Activated T-helper 2 cell treated with anti-CD3 and anti-CD28 coated beads, Interferon-gamma antibody, Interleukin-2, Interleukin-4, amounts not matched to agents 10 μg/mL and 5 μg/mL and 100 μg/mL, durations not matched to agents 14 hours and 24 hours and 36 hours (primary cell): Measurements from ENCODE around the gene GPR151. TPM values are rescaled to one million over a fixed set of nuclear protein-coding genes. Genes with fewer than 3 reads are reported as not detected.

Source experiments
- DNase-seq: peaks from one replicate; pipeline ENCODE4 v3.0.0; 2021; ENCODE audit warnings: low spot score
- H3K27ac Mint-ChIP-seq: one replicate; pipeline ENCODE4 v1.8.0; 2021; ENCODE audit warnings: mixed read lengths
- H3K27me3 Mint-ChIP-seq: one replicate; pipeline ENCODE4 v1.8.0; 2021; ENCODE audit warnings: low read depth, mixed read lengths
- H3K36me3 Mint-ChIP-seq: one replicate; pipeline ENCODE4 v1.8.0; 2021; ENCODE audit warnings: low read depth, mixed read lengths
- H3K4me1 Mint-ChIP-seq: one replicate; pipeline ENCODE4 v1.8.0; 2021; ENCODE audit warnings: low read depth, mixed read lengths
- H3K4me3 Mint-ChIP-seq: one replicate; pipeline ENCODE4 v1.8.0; 2021; ENCODE audit warnings: low read depth, mild to moderate bottlenecking, moderate library complexity, mixed read lengths
- H3K9me3 Mint-ChIP-seq: one replicate; pipeline ENCODE4 v1.8.0; 2021; ENCODE audit warnings: mixed read lengths
- intact Hi-C: fragments of 100-400 bp; cut with micrococcal nuclease; formaldehyde crosslinking; loops from one replicate; pipeline ENCODE4 v1.15.1; 2023
- total RNA-seq: library from RNA; stranded (reverse); gene quantifications from 2 replicates; pipeline ENCODE4 v1.2.3, GENCODE V29; 2022

Gene GPR151
- total RNA-seq, 1 donor from 2014 or later, result not detected

GRCh38 chr5:146539973-146540372 lies 24.0 kb upstream of the GPR151 start:
- Mint-ChIP-seq H3K27ac (no peak overlapping the region), H3K27me3 (peaks cover 8% of the 10 kb centered on the region), H3K36me3 (no peaks in the 10 kb centered on the region), H3K9me3 (no peaks in the 10 kb centered on the region), H3K4me3 (no peak overlapping the region), H3K4me1 (no peaks in the 10 kb centered on the region)
- intact Hi-C loops, result no loop called here
- no peak for DNase-seq

DNA sequence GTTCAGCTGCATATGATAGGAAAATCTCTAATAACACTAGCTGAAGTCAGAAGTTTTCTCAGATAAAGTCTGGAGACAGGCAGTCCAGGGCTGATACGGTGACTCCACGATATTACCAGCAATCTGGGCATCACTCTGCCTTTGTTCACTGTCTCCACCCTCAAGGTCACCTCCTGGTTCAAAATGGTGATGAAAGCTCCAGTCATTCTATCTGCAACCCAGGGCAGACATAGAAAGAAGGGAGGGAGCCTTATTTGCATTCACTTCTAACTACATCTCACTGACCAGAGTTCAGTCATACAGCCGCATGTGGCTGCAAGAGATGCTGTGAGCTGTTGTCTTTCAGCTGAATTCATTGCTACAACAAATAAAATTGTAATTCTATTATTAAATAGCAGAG lies 22.4 kb upstream of the GPR151 start:
- peaks cover 2% of the 10 kb centered on the region for H3K4me1 Mint-ChIP-seq
- no peak for DNase-seq
- peaks cover 8% of the 10 kb centered on the region for H3K27me3 Mint-ChIP-seq
- no peaks in the 10 kb centered on the region for H3K9me3 Mint-ChIP-seq
- no peaks in the 10 kb centered on the region for H3K36me3 Mint-ChIP-seq
- H3K27ac Mint-ChIP-seq, result no peak overlapping the region
- no peak overlapping the region for H3K4me3 Mint-ChIP-seq
- intact Hi-C loops, result no loop called here

DNA sequence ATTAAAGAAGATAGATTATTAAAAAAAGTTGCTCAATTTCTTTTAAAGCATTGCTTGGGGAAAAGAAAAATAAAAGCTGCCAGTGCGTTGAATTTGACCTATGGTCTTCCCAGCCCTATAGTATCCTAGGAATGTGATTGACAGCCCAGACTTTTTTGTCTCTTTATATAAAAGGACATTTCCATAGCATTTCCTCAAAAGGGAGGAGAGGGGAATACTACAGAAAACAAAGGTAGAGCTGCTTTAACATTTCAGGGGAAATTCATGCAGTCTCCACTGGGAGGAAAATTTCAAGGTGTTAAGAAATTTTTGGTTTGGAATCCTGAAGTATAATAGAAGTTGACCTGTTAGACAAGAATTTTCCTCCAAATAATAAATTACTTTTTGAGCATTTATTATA lies 17.9 kb upstream of the GPR151 start:
- Mint-ChIP-seq H3K27ac (no peak overlapping the region), H3K4me3 (no peak overlapping the region), H3K9me3 (no peaks in the 10 kb centered on the region), H3K36me3 (no peaks in the 10 kb centered on the region), H3K4me1 (peaks cover 9% of the 10 kb centered on the region), H3K27me3 (peaks cover 2% of the 10 kb centered on the region)
- no peak for DNase-seq
- intact Hi-C loops, result loop anchor here (1.0 to 2.0 kb wide), 3 partner anchors 129 to 655 kb away; no protein-coding TSS in a partner anchor

GRCh38 chr5:146533260-146533857 lies 17.4 kb upstream of the GPR151 start:
- no peaks in the 10 kb centered on the region for H3K9me3 Mint-ChIP-seq
- intact Hi-C loops, result loop anchor here (1.0 to 2.0 kb wide), 3 partner anchors 129 to 655 kb away; no protein-coding TSS in a partner anchor
- no peaks in the 10 kb centered on the region for H3K36me3 Mint-ChIP-seq
- peaks cover 2% of the 10 kb centered on the region for H3K27me3 Mint-ChIP-seq
- H3K27ac Mint-ChIP-seq, result no peak overlapping the region
- peak; percentile 65 for DNase-seq
- H3K4me3 Mint-ChIP-seq, result no peak overlapping the region
- peaks cover 9% of the 10 kb centered on the region for H3K4me1 Mint-ChIP-seq

- no peak for DNase-seq
- intact Hi-C loops, result no loop called here
- Mint-ChIP-seq H3K4me1 (peaks cover 9% of the 10 kb centered on the region), H3K9me3 (no peaks in the 10 kb centered on the region), H3K4me3 (no peak overlapping the region), H3K27ac (no peak overlapping the region), H3K27me3 (peaks cover 2% of the 10 kb centered on the region), H3K36me3 (no peaks in the 10 kb centered on the region)
These were observed 14.0 kb upstream of the GPR151 start for GRCh38 chr5:146529984-146530383.

GRCh38 chr5:146528236-146528635 lies 12.2 kb upstream of the GPR151 start:
- H3K4me1 Mint-ChIP-seq, result peaks cover 4% of the 10 kb centered on the region
- H3K27me3 Mint-ChIP-seq, result no peaks in the 10 kb centered on the region
- DNase-seq, result no peak
- no peak overlapping the region for H3K4me3 Mint-ChIP-seq
- intact Hi-C loops, result no loop called here
- H3K27ac Mint-ChIP-seq, result no peak overlapping the region
- no peaks in the 10 kb centered on the region for H3K9me3 Mint-ChIP-seq
- H3K36me3 Mint-ChIP-seq, result no peaks in the 10 kb centered on the region

DNA sequence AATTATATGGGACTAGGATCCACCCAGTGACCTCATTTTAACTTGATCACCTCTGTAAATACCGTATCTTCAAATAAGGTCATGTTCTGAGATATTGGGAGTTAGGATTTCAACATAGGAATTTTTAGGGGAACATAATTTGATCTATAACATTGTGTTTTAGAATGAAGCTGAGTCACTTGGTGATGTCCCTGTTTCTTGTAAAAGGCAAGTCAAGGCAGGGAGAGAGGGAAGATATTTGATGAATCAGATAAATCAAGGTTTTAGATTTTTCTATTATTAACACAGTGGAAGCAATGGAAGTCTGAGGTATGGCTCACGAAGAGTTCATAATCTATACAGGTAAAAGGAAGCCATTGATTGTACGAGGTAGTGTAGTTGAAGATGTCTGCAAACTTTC lies 11.8 kb upstream of the GPR151 start:
- Mint-ChIP-seq H3K27ac (no peak overlapping the region), H3K4me1 (peaks cover 4% of the 10 kb centered on the region), H3K36me3 (no peaks in the 10 kb centered on the region), H3K4me3 (no peak overlapping the region), H3K9me3 (no peaks in the 10 kb centered on the region), H3K27me3 (peaks cover 3% of the 10 kb centered on the region)
- no peak for DNase-seq
- intact Hi-C loops, result no loop called here

DNA sequence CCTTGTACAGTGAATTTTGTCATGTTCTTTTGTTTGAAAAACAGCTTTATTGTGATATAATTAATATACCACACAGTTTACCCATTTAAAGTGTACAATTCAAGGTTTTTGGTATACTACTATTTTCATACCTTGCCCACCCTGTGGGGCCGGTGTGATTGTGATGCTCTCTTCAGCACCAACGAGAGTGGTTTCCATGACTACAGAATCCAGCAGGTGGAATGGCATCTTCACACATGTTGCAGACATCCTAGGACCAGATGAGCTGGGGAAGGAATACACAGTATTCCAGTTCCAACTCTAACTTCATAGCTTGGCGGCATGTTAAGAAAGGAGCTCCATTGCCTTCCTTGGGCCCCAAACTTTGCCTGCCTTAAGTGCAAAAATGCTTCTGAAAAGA lies 7.7 kb upstream of the GPR151 start:
- H3K36me3 Mint-ChIP-seq, result no peaks in the 10 kb centered on the region
- no peak overlapping the region for H3K4me3 Mint-ChIP-seq
- intact Hi-C loops, result no loop called here

DNA sequence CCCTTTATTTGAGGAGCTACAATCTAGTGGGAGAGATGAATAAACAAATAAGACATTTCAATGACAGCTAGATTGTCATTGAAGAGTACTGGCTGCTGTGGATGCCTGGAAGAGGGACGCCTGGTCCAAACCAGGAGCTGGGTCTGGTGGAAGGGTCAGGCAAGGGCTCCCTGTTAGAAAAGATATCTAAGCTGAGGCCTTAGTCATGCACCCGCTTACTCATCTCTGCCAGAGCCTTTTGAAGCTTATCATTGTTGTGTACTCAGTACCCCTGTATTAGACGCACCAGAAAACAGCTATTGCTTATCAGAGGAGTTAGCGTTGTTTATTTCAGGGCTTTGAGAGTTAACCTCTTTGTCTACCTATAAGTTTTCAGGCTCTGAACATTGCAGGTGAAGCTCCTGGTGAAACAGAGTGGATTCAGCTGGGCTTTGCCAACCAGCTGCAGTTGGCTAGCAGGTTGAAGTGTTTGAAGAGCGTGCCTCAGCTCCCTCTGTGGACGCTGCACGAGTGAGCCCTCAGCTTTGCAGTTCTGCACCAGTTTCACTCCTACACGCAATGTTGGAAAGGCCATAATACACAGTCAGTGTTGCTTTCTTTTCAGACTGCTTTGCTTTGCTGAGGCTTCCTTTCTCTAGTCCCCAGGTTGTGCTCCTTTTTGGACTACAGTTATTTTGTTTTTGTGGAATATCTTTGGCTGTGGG lies 5.6 kb upstream of the GPR151 start:
- no peaks in the 10 kb centered on the region for H3K36me3 Mint-ChIP-seq
- no peak overlapping the region for H3K27ac Mint-ChIP-seq
- no peaks in the 10 kb centered on the region for H3K4me1 Mint-ChIP-seq
- H3K4me3 Mint-ChIP-seq, result no peak overlapping the region
- no peaks in the 10 kb centered on the region for H3K9me3 Mint-ChIP-seq
- peaks cover 7% of the 10 kb centered on the region for H3K27me3 Mint-ChIP-seq
- no peak for DNase-seq
- intact Hi-C loops, result no loop called here

More for the DNA sequence above, 7.7 kb upstream of the GPR151 start:
- Mint-ChIP-seq H3K4me1 (no peaks in the 10 kb centered on the region), H3K27me3 (peaks cover 7% of the 10 kb centered on the region), H3K27ac (no peak overlapping the region), H3K9me3 (no peaks in the 10 kb centered on the region)
- DNase-seq, result no peak

GRCh38 chr5:146520731-146521130 lies 4.7 kb upstream of the GPR151 start:
- Mint-ChIP-seq H3K36me3 (no peaks in the 10 kb centered on the region), H3K27me3 (peaks cover 7% of the 10 kb centered on the region), H3K4me1 (no peaks in the 10 kb centered on the region), H3K27ac (no peak overlapping the region), H3K9me3 (no peaks in the 10 kb centered on the region), H3K4me3 (no peak overlapping the region)
- no peak for DNase-seq
- intact Hi-C loops, result no loop called here

DNA sequence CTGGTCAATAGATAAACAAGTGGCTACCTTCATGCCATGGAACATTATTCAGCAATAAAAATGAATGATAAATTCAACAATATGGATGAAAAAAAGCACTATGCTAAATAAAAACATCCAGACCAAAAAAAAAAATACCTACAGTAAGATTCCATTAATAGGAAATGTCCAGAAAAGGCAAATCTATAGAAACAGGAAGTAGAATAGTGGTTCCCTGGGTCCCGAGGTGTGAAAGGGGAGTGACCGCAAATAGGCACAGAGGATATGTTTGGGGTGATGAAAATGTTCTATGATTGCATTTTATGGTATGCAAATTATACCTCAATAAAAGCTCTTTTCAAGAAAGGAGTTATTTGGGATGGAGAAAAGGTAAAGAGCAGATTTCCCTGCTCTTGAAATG lies 3.6 kb upstream of the GPR151 start:
- no peaks in the 10 kb centered on the region for H3K4me1 Mint-ChIP-seq
- H3K36me3 Mint-ChIP-seq, result no peaks in the 10 kb centered on the region
- intact Hi-C loops, result no loop called here
- no peak for DNase-seq
- no peaks in the 10 kb centered on the region for H3K9me3 Mint-ChIP-seq
- no peak overlapping the region for H3K27ac Mint-ChIP-seq
- H3K4me3 Mint-ChIP-seq, result no peak overlapping the region
- peaks cover 7% of the 10 kb centered on the region for H3K27me3 Mint-ChIP-seq

GRCh38 chr5:146515473-146516150 lies 378 bp downstream of the GPR151 start:
- intact Hi-C loops, result no loop called here

DNA sequence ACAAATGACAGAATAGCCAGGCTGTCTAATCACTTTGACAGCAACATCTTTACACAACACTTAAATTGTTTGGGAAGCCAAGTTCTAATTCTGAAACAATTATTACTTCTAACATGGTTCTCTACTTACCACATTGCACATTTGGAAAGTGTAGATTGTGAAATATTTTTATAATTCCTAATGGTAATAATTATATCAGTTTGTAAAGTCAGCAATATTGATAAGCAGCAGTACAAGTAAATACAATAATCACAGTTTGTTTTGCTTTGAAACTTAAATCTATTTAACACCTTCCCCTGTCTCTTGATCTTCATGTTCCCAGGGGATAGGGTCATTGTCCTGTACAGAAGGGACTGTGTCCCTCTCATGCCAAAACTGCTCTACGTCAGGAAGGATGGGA lies 1.4 kb downstream of the GPR151 start:
- H3K27me3 Mint-ChIP-seq, result no peaks in the 10 kb centered on the region
- intact Hi-C loops, result no loop called here
- H3K36me3 Mint-ChIP-seq, result peaks cover 34% of the 10 kb centered on the region
- H3K4me1 Mint-ChIP-seq, result no peaks in the 10 kb centered on the region
- no peak overlapping the region for H3K4me3 Mint-ChIP-seq
- no peaks in the 10 kb centered on the region for H3K9me3 Mint-ChIP-seq
- no peak for DNase-seq
- no peak overlapping the region for H3K27ac Mint-ChIP-seq

More at GRCh38 chr5:146515473-146516150, 378 bp downstream of the GPR151 start:
- no peaks in the 10 kb centered on the region for H3K9me3 Mint-ChIP-seq
- no peaks in the 10 kb centered on the region for H3K27me3 Mint-ChIP-seq
- H3K4me3 Mint-ChIP-seq, result no peak overlapping the region
- no peaks in the 10 kb centered on the region for H3K4me1 Mint-ChIP-seq
- DNase-seq, result no peak
- peaks cover 24% of the 10 kb centered on the region for H3K36me3 Mint-ChIP-seq
- H3K27ac Mint-ChIP-seq, result no peak overlapping the region
